ENCODE data around the gene ZNF407.

Gene ZNF407

DNA sequence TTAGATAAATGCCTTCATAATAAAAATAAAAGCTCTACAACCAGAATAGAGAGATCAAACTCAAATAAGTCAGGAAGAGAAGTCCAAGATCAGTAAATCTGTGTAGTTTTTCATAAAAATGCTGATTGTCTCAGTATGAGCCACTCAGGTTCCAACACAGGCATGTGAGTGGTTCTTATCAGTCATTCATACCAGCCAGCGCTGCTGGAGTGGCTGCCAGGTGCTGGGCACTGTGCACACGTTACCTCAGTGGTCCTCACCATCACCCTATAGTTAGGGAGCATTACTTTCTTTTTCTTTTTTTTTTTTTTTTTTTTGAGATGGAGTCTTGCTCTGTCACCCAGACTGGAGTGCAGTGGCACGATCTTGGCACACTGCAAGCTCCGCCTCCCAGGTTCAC, 39.6 kb upstream of the ZNF407 start:
- Histone ChIP-seq H3K4me2 (ENCODE audit: insufficient read depth, low read length) (no peak overlapping the region), H2AFZ (ENCODE audit: low read depth, low read length) (no peak overlapping the region), H3K9me3 (ENCODE audit: insufficient read depth, low read length, severe bottlenecking) (no peaks in the 10 kb centered on the region), H3K4me3 (ENCODE audit: low read depth in 1 of 2, low read length in 2 of 2) (no peak overlapping the region), H3K27ac (ENCODE audit: low read length) (no peak overlapping the region), H3K4me1 (ENCODE audit: insufficient read depth, low read length) (no peaks in the 10 kb centered on the region), H3K79me2 (ENCODE audit: insufficient read depth, low read length) (no peaks in the 10 kb centered on the region), H3K36me3 (ENCODE audit: insufficient read depth, low read length) (no peaks in the 10 kb centered on the region), H3K27me3 (ENCODE audit: insufficient read depth, low read length, poor library complexity) (peaks cover 3% of the 10 kb centered on the region), H4K20me1 (ENCODE audit: insufficient read depth, low read length) (no peaks in the 10 kb centered on the region), H3K9ac (ENCODE audit: low read depth, low read length) (no peak overlapping the region)
- ATAC-seq (ENCODE audit: insufficient read depth, low read depth) (no peak), DNase-seq (no peak)
- TF ChIP-seq, protein P1, sequence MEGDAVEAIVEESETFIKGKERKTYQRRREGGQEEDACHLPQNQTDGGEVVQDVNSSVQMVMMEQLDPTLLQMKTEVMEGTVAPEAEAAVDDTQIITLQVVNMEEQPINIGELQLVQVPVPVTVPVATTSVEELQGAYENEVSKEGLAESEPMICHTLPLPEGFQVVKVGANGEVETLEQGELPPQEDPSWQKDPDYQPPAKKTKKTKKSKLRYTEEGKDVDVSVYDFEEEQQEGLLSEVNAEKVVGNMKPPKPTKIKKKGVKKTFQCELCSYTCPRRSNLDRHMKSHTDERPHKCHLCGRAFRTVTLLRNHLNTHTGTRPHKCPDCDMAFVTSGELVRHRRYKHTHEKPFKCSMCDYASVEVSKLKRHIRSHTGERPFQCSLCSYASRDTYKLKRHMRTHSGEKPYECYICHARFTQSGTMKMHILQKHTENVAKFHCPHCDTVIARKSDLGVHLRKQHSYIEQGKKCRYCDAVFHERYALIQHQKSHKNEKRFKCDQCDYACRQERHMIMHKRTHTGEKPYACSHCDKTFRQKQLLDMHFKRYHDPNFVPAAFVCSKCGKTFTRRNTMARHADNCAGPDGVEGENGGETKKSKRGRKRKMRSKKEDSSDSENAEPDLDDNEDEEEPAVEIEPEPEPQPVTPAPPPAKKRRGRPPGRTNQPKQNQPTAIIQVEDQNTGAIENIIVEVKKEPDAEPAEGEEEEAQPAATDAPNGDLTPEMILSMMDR (IDR thresholded peaks at IDR 0.05; ENCODE audit: borderline replicate concordance, extremely low read depth, low read length, poor library complexity, severe bottlenecking): no peak
- no peak for TF ChIP-seq EZH2 (IDR thresholded peaks at IDR 0.05; ENCODE audit: borderline replicate concordance, low read depth, low read length, severe bottlenecking)

DNA sequence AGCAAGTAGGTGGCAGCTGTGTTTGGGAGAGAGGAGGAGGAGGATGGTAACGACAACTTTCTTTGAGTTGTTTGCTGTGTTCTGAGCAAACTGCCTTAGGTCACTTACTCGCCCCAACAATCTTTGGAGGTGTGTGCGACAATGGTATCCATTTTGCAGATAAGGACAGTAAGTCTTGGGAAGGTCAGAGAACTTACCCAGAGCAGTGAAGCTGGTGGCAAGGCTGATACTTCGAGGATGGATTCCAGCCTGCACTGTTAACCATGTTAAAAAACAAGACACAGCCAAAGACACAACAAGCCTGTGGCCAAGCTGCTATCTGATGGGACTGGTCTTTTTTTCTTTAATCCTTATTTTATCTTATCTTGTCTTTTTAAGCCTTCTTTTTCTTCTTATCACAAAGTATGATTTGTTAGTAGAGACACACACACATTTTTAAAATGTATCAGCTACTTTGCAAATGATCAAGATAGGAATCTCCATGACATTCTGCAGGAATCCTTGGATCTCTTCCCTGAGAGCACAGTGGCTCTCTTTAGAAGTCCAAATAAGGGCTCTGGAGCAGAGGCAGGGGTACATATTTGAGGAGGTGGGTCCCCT, 35.4 kb upstream of the ZNF407 start:
- H3K4me1 ChIP-seq (ENCODE audit: insufficient read depth, low read length): no peaks in the 10 kb centered on the region
- DNase-seq: no peak
- H2AFZ ChIP-seq (ENCODE audit: low read depth, low read length): no peak overlapping the region
- H3K27ac ChIP-seq (ENCODE audit: low read length): no peak overlapping the region
- H3K9ac ChIP-seq (ENCODE audit: low read depth, low read length): no peak overlapping the region
- ATAC-seq (ENCODE audit: insufficient read depth, low read depth): no peak
- no peaks in the 10 kb centered on the region for H3K9me3 ChIP-seq (ENCODE audit: insufficient read depth, low read length, severe bottlenecking)
- H4K20me1 ChIP-seq (ENCODE audit: insufficient read depth, low read length): no peaks in the 10 kb centered on the region
- no peak overlapping the region for H3K4me3 ChIP-seq (ENCODE audit: low read depth in 1 of 2, low read length in 2 of 2)
- no peak overlapping the region for H3K4me2 ChIP-seq (ENCODE audit: insufficient read depth, low read length)
- TF ChIP-seq, protein P1 (IDR thresholded peaks at IDR 0.05; ENCODE audit: borderline replicate concordance, extremely low read depth, low read length, poor library complexity, severe bottlenecking): no peak
- TF ChIP-seq EZH2 (IDR thresholded peaks at IDR 0.05; ENCODE audit: borderline replicate concordance, low read depth, low read length, severe bottlenecking): no peak
- peaks cover 3% of the 10 kb centered on the region for H3K27me3 ChIP-seq (ENCODE audit: insufficient read depth, low read length, poor library complexity)
- H3K36me3 ChIP-seq (ENCODE audit: insufficient read depth, low read length): no peaks in the 10 kb centered on the region
- no peaks in the 10 kb centered on the region for H3K79me2 ChIP-seq (ENCODE audit: insufficient read depth, low read length)

DNA sequence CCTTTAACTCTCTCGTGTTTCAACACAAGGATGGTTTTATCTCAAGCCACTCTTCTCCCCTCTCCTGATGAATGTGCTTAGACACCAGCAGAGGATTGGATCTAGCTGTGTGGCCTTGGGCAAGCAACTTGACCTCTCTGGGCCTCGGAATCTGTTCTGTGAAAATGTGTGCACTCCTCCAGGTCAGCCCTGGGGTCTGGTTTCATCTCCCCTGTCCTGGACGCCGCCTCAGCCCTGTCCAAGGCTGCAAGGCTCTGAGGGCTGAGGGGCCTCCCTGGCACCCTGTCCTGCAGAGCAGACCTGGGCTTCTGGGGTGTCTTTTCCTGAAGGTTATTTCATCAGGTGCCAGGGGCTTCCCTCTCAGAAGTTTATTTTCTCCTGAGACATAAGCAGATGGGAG, 34.9 kb upstream of the ZNF407 start:
- TF ChIP-seq EZH2 (IDR thresholded peaks at IDR 0.05; ENCODE audit: borderline replicate concordance, low read depth, low read length, severe bottlenecking): no peak
- TF ChIP-seq, protein P1 (IDR thresholded peaks at IDR 0.05; ENCODE audit: borderline replicate concordance, extremely low read depth, low read length, poor library complexity, severe bottlenecking): no peak
- H3K9ac ChIP-seq (ENCODE audit: low read depth, low read length): no peak overlapping the region
- H2AFZ ChIP-seq (ENCODE audit: low read depth, low read length): no peak overlapping the region
- no peaks in the 10 kb centered on the region for H4K20me1 ChIP-seq (ENCODE audit: insufficient read depth, low read length)
- no peaks in the 10 kb centered on the region for H3K79me2 ChIP-seq (ENCODE audit: insufficient read depth, low read length)
- H3K4me1 ChIP-seq (ENCODE audit: insufficient read depth, low read length): no peaks in the 10 kb centered on the region
- H3K4me3 ChIP-seq (ENCODE audit: low read depth in 1 of 2, low read length in 2 of 2): no peak overlapping the region
- H3K27ac ChIP-seq (ENCODE audit: low read length): no peak overlapping the region
- DNase-seq (no peak), ATAC-seq (ENCODE audit: insufficient read depth, low read depth) (no peak)
- H3K9me3 ChIP-seq (ENCODE audit: insufficient read depth, low read length, severe bottlenecking): no peaks in the 10 kb centered on the region
- H3K36me3 ChIP-seq (ENCODE audit: insufficient read depth, low read length): no peaks in the 10 kb centered on the region
- no peak overlapping the region for H3K4me2 ChIP-seq (ENCODE audit: insufficient read depth, low read length)
- peaks cover 3% of the 10 kb centered on the region for H3K27me3 ChIP-seq (ENCODE audit: insufficient read depth, low read length, poor library complexity)

Measured in DND-41 (cell line).